ENCODE measurements around the gene KRTAP3-2. TPM values are rescaled to one million over a fixed set of nuclear protein-coding genes. Genes with fewer than 3 reads are reported as not detected.

Gene KRTAP3-2
- total RNA-seq, 2 donors from 2014 or later: not detected

- H3K4me3 ChIP-seq: no peak within 1 kb of the TSS
- no peaks in the 10 kb centered on the region for H3K27me3 ChIP-seq
- no peak for DNase-seq (ENCODE audit: low spot score)
- H3K9me3 ChIP-seq: no peaks in the 10 kb centered on the region
- no peak within 1 kb of the TSS for H3K27ac ChIP-seq
- no peak for TF ChIP-seq CTCF (IDR thresholded peaks at IDR 0.05)
- no peaks in the 10 kb centered on the region for H3K4me1 ChIP-seq
- no peaks in the 10 kb centered on the region for H3K36me3 ChIP-seq
Measured at GRCh38 chr17:41029633-41030245, 30.0 kb upstream of the KRTAP3-2 start, which contains the start of gene KRTAP1-4. Gene KRTAP1-4 (minus strand): TSS chr17:41030195. CDS start chr17:41030078, 117 bp downstream.

GRCh38 chr17:41026715-41027471, 27.2 kb upstream of the KRTAP3-2 start, which contains the start of gene KRTAP1-5:
Gene KRTAP1-5 (minus strand): TSS chr17:41027208. CDS start chr17:41027155, 53 bp downstream.
- H3K36me3 ChIP-seq: no peaks in the 10 kb centered on the region
- no peak within 1 kb of the TSS for H3K27ac ChIP-seq
- no peak for TF ChIP-seq CTCF (IDR thresholded peaks at IDR 0.05)
- no peak within 1 kb of the TSS for H3K4me3 ChIP-seq
- no peaks in the 10 kb centered on the region for H3K9me3 ChIP-seq
- DNase-seq (ENCODE audit: low spot score): no peak
- H3K27me3 ChIP-seq: no peaks in the 10 kb centered on the region
- no peaks in the 10 kb centered on the region for H3K4me1 ChIP-seq

GRCh38 chr17:41024697-41025096, 25.0 kb upstream of the KRTAP3-2 start:
- Histone ChIP-seq H3K4me3 (no peak overlapping the region), H3K9me3 (no peaks in the 10 kb centered on the region), H3K27ac (no peak overlapping the region), H3K27me3 (no peaks in the 10 kb centered on the region), H3K36me3 (no peaks in the 10 kb centered on the region), H3K4me1 (no peaks in the 10 kb centered on the region)
- no peak for DNase-seq (ENCODE audit: low spot score)
- TF ChIP-seq CTCF (IDR thresholded peaks at IDR 0.05): no peak

GRCh38 chr17:41020336-41020735, 20.6 kb upstream of the KRTAP3-2 start:
- H3K36me3 ChIP-seq: no peaks in the 10 kb centered on the region
- H3K27ac ChIP-seq: no peak overlapping the region
- H3K4me3 ChIP-seq: no peak overlapping the region
- no peaks in the 10 kb centered on the region for H3K4me1 ChIP-seq
- no peak for DNase-seq (ENCODE audit: low spot score)
- TF ChIP-seq CTCF (IDR thresholded peaks at IDR 0.05): no peak
- no peaks in the 10 kb centered on the region for H3K9me3 ChIP-seq
- no peaks in the 10 kb centered on the region for H3K27me3 ChIP-seq

GRCh38 chr17:41019415-41019814, 19.7 kb upstream of the KRTAP3-2 start:
- H3K4me3 ChIP-seq: no peak overlapping the region
- TF ChIP-seq CTCF (IDR thresholded peaks at IDR 0.05): no peak
- H3K9me3 ChIP-seq: no peaks in the 10 kb centered on the region
- no peaks in the 10 kb centered on the region for H3K27me3 ChIP-seq
- H3K27ac ChIP-seq: no peak overlapping the region
- no peaks in the 10 kb centered on the region for H3K4me1 ChIP-seq
- no peak for DNase-seq (ENCODE audit: low spot score)
- H3K36me3 ChIP-seq: no peaks in the 10 kb centered on the region

All from right atrium auricular region (tissue), 2 donors.